Fibroblast of mammary gland (primary cell): ENCODE measurements around the gene HTRA3.

ENCODE experiments used
- DNase-seq: peaks from one replicate; pipeline ENCODE4 v3.0.0-alpha.2; 2010; ENCODE audit warnings: low read depth
- H3K4me3 ChIP-seq: 2 replicates; pipeline ENCODE4 v1.5.1; 2011; ENCODE audit warnings: low read depth, mild to moderate bottlenecking, low read length, moderate library complexity; ENCODE audit not compliant: control insufficient read depth
- TF ChIP-seq, protein P1 (sequence below): conservative IDR thresholded peaks from 2 replicates; pipeline ENCODE4 v1.5.1; 2011; ENCODE audit warnings: low read depth, low read length, inconsistent platforms; ENCODE audit not compliant: control insufficient read depth, insufficient read depth

Gene HTRA3

DNA sequence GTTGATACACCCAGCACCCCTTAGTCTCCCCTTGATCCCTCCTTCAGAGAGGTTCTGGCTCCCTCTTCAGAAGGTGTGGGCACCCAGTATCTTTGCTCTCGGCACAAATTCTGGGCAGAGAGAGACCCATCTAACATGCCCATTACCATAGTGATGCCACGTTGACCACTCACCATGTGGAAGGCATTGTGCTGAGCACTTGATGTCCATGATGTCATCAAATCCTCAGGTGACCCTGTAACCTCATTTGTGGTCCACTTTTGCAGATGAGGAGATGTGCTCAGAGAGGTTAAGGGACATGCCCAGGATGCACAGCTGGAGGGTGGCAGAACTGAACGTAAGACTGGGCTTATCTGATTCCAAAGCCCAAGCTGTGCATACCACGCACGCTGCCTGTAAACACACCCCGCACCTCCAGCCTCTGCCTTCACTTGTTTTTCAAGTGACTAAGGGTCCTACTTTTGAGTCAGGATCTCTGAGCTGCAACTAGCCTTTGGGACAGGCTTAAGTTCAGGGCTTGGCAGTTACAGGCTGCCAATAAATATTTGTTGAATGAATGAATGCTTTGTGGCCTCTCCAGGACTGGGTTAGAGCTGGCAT, 55.2 kb downstream of the HTRA3 start:
- DNase-seq, result no peak
- H3K4me3 ChIP-seq, result no peak overlapping the region
- TF ChIP-seq, protein P1, sequence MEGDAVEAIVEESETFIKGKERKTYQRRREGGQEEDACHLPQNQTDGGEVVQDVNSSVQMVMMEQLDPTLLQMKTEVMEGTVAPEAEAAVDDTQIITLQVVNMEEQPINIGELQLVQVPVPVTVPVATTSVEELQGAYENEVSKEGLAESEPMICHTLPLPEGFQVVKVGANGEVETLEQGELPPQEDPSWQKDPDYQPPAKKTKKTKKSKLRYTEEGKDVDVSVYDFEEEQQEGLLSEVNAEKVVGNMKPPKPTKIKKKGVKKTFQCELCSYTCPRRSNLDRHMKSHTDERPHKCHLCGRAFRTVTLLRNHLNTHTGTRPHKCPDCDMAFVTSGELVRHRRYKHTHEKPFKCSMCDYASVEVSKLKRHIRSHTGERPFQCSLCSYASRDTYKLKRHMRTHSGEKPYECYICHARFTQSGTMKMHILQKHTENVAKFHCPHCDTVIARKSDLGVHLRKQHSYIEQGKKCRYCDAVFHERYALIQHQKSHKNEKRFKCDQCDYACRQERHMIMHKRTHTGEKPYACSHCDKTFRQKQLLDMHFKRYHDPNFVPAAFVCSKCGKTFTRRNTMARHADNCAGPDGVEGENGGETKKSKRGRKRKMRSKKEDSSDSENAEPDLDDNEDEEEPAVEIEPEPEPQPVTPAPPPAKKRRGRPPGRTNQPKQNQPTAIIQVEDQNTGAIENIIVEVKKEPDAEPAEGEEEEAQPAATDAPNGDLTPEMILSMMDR, result no peak

DNA sequence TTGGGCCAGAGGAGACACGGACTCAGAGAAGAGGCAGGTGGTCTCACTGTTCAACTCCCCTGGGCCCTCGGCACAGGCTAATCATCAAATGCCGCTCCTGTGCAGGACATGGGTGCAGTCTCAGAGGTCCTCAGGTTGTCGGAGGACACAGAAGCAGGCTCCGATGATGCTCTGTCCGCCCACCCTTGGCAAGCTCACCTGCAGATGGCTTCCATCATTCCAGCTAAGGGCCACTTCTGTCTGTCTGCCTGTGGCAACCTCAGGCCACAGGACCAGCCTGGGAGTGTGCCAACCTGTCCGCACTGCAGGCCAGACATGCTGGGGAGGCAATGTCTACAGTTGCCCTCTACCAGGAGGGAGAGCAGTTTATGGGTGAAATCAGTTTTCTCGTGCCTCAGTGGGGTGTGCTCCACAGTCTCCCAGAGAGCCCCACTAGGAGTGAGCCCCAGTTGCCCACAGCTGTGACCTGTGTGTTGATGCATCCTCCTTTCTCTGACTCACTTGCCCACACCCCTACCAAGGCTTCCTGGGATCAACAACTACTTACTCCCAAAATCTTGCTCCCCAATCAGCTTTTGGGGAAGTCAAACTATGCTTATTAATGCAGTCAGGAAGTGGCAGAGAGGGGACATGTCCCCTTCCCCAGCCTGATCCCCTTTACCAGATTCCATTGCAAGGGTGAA, 55.9 kb downstream of the HTRA3 start:
- DNase-seq, result no peak
- no peak overlapping the region for H3K4me3 ChIP-seq
- TF ChIP-seq, protein P1, result no peak

DNA sequence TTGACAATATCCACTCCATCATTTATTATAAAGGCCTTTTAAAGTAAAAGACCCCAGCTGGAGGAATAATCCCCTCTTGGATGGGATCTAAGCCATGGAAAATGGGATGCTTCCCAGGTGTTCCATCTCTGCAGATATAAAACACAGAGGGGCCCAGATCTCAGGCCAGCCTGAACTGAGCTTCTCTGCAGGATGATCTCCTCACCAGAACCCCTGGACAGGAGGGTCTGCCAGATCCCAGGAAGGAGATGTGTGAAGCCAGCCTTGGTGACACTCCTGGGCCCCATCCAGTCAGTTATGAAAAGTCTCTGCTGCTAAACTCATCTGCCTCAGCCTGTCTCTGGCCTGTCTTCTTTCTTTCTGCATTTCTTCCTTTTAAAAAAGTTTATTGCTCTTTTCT, 56.7 kb downstream of the HTRA3 start:
- TF ChIP-seq, protein P1, result no peak
- no peak overlapping the region for H3K4me3 ChIP-seq
- no peak for DNase-seq

DNA sequence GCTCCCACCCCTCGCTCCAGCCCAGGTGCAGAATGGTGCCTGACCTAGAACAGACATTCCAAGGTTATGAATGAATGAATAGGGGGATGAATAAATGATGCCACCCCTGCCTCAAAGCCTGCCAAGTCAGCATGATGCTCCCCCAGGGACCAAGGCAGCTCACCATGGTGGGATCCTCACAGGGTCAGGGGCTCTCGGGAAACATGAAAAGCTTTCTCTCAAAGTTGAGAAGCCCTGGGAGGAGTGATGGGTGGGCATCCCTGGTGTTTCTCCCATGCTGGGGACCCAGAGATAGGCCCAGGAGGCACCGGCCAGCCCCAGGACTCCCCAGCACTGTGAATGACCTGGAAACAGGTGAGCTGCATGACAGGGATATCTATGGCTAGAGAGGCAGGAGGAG, 58.9 kb downstream of the HTRA3 start:
- TF ChIP-seq, protein P1, result no peak
- H3K4me3 ChIP-seq, result no peak overlapping the region
- DNase-seq, result no peak

DNA sequence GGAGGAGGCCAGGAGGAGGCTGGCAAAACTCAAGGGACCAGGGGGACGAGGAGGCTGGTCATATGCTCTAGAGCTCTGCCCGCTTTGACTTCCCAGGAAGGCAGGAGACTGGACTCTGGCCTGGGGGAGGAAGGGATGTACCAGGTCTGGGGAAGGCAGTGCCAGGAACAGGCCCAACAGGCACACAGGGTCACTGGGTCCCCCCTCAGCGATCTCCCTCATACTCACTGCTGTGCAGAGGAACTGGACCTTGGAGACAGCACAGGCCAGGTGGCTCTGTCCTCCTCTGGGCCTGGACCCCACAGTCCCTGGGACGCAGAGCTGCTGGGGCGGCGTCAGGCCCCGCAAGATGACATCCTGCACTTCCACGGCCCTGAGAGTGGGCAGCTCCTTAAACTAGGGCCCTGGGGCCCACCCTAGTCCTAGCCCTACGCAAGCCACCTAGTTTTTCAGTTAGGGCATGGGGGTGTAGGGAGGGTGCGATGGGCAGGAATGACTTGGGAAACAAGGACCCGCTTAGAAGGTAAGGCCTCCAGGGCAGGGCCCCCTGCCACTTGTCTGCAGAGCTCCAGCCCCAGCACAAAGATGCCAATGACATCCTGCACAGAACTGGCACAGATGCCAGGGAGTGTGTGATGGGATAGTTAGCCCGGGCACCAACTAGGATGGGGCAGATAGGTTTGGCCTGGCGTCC, 59.5 kb downstream of the HTRA3 start:
- TF ChIP-seq, protein P1, result no peak
- no peak for DNase-seq

DNA sequence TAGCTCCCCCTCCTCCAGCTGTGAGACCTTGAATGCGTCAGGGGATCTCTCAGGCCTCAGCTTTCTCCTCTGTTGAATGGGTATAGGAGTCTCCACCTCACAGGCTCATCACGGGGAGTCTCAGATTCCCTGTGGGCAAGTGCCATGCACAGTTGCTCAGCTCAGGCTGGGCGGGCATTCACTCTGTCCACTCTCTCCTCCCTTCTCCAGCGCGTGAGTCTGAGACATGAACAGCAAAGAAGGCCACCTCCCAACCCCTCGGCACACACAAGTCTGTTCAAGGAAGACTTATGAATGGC, 60.0 kb downstream of the HTRA3 start:
- no peak overlapping the region for H3K4me3 ChIP-seq
- no peak for DNase-seq
- TF ChIP-seq, protein P1, result no peak

More for the DNA sequence above, 59.5 kb downstream of the HTRA3 start:
- H3K4me3 ChIP-seq, result no peak overlapping the region
